H7 (cell line): ENCODE measurements around the gene LRRC74A. TPM values are rescaled to one million over a fixed set of nuclear protein-coding genes. Genes with fewer than 3 reads are reported as not detected.

Experiments
- DNase-seq: peaks from one replicate; pipeline ENCODE4 v3.0.0; 2012
- H3K27me3 ChIP-seq: 2 replicates; pipeline ENCODE4 v1.6.0; 2011; ENCODE audit warnings: mild to moderate bottlenecking, low read length; ENCODE audit not compliant: control insufficient read depth, insufficient read depth
- H3K36me3 ChIP-seq: replicated peaks from 2 replicates; pipeline ENCODE4 v1.5.1; 2011; ENCODE audit warnings: low read length; ENCODE audit not compliant: control insufficient read depth, insufficient read depth
- H3K4me3 ChIP-seq: 2 replicates; pipeline ENCODE4 v1.5.1; 2011; ENCODE audit warnings: low read depth, mild to moderate bottlenecking, control low read depth, low read length, moderate library complexity; ENCODE audit not compliant: insufficient read depth
- total RNA-seq: library from RNA; depleted of rRNA; stranded (reverse); fragments of >200 nt; shearing (Covaris generic); gene quantifications from 2 replicates; pipeline ENCODE4 v1.2.3, GENCODE V29; 2014

The LRRC74A gene
- total RNA-seq, 1 experiment from 2014 or later = not detected

DNA sequence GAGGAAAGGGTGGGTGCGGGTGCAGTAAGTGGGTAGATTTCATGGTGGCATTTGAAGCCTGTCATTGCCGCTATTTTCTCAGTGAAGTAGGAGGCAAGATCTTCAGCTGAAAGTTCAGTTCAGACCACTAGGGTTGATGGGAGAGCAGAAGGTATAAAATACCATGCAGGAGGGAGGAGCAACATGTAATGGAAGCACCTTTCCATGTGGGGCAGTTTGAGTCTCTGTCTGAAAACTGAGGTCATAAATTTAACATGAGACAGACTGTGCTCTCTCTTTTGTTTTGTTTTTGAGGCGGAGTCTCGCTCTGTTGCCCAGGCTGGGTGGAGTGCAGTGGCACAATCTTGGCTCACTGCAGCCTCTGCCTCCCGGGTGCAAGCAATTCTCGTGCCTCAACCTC, 22.7 kb downstream of the LRRC74A start:
- no peak overlapping the region for H3K4me3 ChIP-seq
- H3K27me3 ChIP-seq = no peaks in the 10 kb centered on the region
- H3K36me3 ChIP-seq = no peaks in the 10 kb centered on the region
- DNase-seq = peak; percentile 58

DNA sequence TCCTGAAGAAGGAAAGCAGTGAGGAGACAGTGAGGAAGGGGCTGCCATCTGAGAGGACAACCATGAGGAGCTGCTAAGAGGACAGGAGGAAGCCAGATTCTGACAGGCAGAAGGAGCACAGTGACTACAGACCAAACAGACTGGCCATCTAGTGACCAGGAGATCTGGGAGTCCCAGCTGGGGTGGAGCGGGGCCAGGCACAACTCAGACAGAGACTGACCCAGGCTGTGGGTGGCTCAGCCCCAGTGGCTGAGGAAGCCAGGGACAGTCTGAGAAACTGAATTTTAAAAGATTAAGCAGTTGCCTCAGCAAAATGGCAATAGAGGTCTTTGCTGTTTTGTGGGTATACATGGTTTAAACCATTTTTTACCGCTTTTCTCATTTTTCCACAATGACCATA, 28.9 kb downstream of the LRRC74A start:
- H3K4me3 ChIP-seq = no peak overlapping the region
- H3K36me3 ChIP-seq = no peaks in the 10 kb centered on the region
- H3K27me3 ChIP-seq = no peaks in the 10 kb centered on the region
- DNase-seq = no peak

DNA sequence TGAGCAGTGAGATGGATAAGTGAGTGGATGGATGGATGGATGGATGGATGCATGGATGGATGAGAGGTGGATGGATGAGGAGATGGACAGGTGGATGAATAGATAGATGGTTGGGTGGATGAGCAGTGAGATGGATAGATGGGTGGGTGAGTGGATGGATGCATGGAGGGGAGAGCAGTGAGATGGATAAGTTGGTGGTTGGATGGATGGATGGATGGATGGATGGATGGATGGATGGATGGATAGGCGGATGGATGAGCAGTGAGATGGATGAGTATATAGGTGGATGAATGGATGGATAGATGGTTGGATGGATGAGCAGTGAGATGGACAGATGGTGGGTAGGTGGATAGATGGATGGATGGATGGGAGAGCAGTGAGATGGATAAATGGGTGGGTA, 30.6 kb downstream of the LRRC74A start:
- Histone ChIP-seq H3K36me3 (no peaks in the 10 kb centered on the region), H3K4me3 (no peak overlapping the region), H3K27me3 (no peaks in the 10 kb centered on the region)
- DNase-seq = no peak

DNA sequence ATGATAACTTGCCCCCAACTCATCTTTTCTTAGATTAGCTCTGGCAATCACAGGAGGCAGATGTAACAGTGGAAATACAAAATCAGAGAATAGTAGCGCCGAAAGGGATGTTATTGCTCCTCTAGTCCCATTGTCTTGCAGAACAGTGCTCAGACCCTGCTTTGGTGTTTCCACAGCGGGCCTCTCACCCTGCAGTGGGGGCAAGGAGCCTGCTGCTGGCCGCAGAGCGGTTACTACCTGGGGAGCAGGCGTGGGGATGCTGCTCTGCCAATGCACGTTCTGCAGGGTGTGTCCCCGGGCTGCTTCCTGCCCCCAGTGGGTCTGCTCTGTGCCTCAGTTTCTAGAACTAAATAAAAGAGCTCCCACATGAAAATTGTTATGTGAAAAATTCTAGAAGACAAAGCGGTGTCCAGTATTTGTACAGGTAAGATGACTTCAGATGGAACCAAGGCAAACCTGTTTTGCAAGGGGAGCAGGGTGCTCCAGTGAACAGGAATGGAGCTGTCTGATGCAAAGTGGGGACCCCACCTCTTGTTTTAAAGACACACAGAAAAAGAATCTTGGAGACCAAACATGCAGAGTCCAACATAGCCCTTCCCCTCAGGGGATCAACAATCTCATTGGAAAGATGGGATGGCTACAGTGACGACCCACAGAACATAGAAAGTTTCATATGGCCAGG, 35.5 kb downstream of the LRRC74A start:
- 0 out of 2 replicates have a peak, but pooled peaks cover 2% of the 10 kb centered on the region for H3K27me3 ChIP-seq
- no peaks in the 10 kb centered on the region for H3K36me3 ChIP-seq
- H3K4me3 ChIP-seq = no peak overlapping the region

DNA sequence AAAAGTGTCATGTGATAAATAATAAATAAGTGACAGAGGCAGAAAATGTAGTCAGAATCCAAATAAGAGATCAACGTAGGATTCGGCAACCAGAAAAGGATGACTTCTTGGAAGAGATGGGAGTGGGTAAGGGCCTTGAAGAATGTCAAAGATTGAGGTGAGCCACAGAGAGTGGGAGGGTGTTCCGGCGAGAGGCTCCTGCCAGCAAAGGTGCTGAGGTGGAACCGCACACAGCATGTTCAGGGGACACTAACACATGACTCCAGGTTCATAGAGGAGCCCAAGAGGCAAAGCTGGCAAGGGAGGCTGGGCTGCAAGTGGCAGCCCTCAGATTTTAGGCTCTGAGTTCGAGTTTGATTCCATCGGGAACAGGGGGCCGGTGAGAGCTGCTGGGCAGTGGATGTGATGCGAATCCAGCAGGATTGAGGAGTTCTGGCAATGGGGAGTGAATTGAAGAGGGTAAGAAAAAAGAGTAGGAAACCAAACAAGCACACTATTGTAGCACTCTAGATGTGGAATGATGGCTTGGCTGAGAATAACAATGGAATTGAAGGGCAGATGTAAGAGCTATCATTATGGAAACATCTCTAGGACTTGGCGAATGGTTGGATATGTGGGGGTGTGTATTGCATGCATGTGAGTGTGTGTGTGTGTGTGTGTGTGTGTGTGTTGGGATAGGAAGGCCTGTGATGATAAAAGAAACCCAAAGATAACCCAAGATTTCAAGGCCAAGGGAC, 36.5 kb downstream of the LRRC74A start:
- DNase-seq = no peak
- no peaks in the 10 kb centered on the region for H3K36me3 ChIP-seq
- 0 out of 2 replicates have a peak, but pooled peaks cover 2% of the 10 kb centered on the region for H3K27me3 ChIP-seq
- H3K4me3 ChIP-seq = no peak overlapping the region

More for the DNA sequence above, 35.5 kb downstream of the LRRC74A start:
- peak; percentile 71 for DNase-seq

DNA sequence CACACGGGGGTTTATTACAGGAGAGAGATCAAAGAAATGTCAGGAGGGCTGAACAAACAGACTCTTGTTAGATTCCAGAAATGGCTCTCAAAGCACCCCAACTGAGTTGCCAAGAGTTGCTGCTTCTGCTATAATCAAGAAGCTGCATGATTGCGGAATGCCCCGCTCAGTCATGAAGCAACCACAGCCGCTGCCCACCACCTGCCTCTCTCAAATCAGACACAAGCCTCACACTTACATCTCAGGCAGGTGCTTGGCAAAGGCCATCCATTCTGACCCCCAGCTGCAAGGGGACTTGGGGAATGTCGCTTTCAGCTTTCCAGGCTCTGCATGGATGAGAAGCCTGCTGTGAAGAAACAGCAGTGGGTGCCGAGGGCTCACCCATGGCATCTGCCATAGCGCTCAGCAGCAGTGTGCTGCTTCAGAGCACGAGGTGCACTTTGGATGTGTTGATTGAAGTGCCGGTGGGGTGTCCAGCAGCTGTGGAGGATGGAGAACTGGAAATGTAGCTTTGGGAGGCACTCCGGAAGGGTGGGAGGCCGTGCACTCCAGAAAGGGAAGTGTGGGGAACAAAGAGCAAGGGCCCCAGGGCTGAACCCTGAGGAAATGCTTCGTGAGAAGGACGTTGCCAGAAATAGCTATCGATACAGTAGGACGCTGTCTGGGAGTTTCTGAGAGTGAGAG, 37.7 kb downstream of the LRRC74A start:
- peak; percentile 57 for DNase-seq
- H3K4me3 ChIP-seq = no peak overlapping the region
- no peaks in the 10 kb centered on the region for H3K36me3 ChIP-seq
- H3K27me3 ChIP-seq = 0 out of 2 replicates have a peak, but pooled peaks cover 2% of the 10 kb centered on the region

DNA sequence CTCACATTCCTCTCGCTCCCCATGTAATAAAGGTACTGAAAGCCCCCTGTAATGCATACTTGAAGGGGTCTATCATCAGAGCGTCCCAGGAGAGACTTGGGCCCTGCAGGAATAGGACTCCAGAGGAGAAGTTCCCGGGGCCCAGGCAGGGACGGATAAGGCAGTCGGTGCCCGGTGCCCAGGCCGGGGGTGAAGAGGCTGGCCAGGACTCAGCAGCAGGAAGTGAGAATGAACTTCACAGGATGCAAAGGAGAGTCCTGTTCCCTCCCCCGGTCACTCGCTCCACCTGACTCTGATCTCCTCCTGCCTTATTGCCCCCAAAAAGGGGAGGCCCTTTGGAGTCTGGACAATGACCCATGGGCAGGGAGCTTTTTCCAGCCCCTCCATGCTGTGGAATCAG, 40.2 kb downstream of the LRRC74A start:
- no peak overlapping the region for H3K4me3 ChIP-seq
- no peak for DNase-seq
- 0 out of 2 replicates have a peak, but pooled peaks cover 2% of the 10 kb centered on the region for H3K27me3 ChIP-seq
- no peaks in the 10 kb centered on the region for H3K36me3 ChIP-seq

DNA sequence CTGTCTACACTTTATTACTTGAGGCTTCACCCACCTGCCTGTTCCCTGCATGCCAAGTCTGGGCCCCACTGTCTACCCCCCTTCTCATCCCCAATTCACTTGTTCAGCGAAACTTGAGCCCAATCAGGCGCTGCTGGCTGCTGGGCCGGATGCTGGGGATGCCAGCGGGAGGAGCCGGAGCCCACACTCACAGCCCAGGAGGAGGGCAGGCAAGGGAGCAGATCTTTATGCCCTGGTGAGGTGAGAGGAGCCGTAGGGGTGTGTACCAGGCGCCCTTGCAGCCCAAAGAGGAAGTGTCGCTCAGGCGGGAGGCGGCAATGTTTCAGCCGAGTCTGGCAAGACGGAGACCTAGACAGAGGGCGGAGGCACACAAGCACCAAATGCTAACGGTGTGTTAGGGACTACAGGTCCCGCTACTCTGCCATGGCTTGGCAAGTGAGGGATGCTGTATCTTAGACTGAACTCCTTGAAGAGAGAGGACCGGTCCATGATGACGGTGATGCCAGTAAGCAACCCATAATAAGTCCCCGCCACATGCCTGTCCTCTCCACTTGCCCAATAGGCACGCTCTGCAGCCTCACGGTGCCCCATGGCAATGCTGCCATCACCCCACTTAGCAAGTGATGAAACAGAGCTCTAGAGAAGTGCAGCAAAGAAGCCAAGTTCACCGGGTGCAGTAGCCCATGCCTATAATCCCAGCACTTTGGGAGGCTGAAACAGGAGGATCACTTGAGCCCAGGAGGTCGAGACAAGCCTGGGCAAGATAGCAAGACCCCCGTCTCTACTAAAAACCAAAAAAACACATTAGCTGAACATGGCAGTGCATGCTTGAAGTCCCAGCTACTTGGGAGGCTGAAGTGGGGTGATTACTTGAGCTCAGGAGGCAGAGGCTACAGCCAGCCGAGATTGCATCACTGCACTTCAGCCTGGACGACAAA, 41.6 kb downstream of the LRRC74A start:
- peak; percentile 64 for DNase-seq
- H3K27me3 ChIP-seq = 0 out of 2 replicates have a peak, but pooled peaks cover 2% of the 10 kb centered on the region
- H3K4me3 ChIP-seq = no peak overlapping the region

DNA sequence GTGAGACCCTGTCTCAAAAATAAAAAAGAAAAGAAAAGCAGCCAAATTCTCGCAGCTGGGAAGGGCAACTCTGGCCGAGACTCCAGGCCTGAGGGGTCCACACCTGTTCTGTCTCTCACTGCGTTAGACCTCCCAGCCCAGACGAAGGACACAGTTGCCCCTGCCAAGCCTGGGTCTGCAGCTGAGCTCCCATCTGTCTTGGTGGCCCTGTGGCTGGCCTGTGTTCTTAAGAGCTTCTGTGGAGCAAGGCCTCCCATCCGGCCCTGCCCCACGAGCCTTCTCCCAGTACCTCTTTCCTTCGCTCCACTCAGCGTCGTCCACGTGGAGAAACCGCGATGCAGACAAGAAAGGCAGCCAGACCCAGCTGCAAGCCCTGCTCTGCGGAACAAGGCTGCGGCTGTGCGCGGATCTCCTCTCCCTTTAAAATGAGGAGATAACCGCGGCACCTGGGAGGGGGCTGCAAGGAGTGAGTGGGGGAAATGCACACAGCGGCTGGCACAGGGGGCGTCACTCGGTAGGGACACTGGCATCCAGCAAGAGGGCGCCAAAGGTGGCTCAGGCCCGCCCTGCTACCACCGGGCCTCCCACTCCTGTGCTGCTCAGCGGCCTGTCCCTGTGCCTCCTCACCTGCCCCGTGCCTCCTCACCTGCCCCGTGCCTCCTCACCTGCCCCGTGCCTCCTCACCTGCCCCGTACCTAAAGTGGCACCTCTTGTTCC, 42.4 kb downstream of the LRRC74A start:
- no peak overlapping the region for H3K4me3 ChIP-seq
- no peaks in the 10 kb centered on the region for H3K36me3 ChIP-seq
- no peaks in the 10 kb centered on the region for H3K27me3 ChIP-seq
- DNase-seq = peak; percentile 68

More for the DNA sequence above, 41.6 kb downstream of the LRRC74A start:
- no peaks in the 10 kb centered on the region for H3K36me3 ChIP-seq

DNA sequence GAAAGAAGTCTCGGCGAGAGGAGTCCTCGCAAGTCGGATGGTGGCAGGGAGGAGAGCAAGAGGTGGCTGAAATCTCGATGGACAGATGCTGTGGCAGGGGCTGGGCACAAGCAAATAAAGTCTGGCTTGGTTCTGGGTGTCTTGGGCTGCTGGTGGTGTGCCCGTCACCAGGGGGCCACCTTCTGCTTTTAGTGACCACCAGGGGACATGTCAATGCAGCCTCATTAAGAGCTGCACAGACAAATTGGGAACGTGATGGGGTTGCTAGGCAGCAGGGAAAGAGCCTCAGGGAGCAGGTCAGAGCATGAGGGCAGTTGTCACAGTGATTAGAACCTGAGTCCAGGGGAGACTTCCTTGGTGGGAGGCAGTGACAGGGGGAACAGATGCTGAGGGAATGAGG, 44.0 kb downstream of the LRRC74A start:
- no peaks in the 10 kb centered on the region for H3K27me3 ChIP-seq
- peak; percentile 62 for DNase-seq
- H3K36me3 ChIP-seq = no peaks in the 10 kb centered on the region

DNA sequence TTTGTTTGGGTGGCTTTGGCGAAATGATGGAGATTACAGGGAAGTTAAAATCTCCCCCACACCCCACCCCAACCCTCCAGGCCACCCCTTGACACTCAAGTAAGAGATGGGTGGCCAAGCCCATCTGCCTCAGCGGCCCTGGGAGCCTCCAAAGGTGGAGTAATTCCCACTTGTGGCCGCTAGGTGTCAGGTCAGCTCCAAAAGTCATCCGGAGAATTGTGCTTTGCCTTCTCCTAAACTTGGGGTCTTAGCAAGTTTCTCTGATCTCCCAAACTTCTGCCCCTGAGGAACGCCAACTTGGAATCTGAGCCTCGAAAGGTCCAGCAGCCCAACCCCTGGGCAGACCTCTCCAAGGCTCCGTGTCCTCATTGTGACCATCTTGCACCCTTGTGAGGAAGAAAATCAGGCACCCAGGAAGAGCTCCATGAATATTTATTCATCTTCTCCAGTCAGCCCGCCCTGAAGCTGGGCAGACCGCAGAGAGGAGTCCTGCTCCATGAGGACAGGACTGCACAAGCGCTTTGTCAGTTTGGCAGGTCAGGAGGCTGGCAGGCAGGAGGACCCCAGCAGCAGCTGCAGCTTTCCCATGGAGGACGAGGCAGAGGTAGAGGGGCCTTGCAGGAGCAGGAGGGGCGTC, 46.7 kb downstream of the LRRC74A start:
- Histone ChIP-seq H3K27me3 (no peaks in the 10 kb centered on the region), H3K4me3 (no peak overlapping the region), H3K36me3 (no peaks in the 10 kb centered on the region)
- DNase-seq = peak; percentile 89

More for the DNA sequence above, 44.0 kb downstream of the LRRC74A start:
- H3K4me3 ChIP-seq = no peak overlapping the region

DNA sequence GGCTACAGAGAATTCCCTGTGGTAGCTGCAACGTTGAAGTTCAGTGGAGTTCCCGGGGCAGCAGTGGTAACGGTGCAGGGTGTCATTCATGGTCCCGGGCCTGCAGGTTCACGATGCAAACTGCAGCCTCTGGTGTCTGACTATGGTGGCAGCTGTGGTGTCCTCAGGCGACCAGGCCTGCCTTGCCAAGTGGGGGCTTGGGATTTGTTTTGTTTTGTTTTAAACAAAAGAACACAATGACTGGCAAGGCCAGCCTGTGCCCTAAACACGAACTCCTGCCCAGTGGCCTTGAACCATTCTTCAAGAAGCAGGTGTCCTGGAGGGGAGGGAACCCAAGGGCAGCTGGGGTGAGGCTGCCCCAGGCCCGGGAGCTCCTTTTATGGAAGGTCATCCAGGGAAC, 48.5 kb downstream of the LRRC74A start:
- H3K27me3 ChIP-seq = no peaks in the 10 kb centered on the region
- H3K36me3 ChIP-seq = no peaks in the 10 kb centered on the region
- no peak overlapping the region for H3K4me3 ChIP-seq
- no peak for DNase-seq

DNA sequence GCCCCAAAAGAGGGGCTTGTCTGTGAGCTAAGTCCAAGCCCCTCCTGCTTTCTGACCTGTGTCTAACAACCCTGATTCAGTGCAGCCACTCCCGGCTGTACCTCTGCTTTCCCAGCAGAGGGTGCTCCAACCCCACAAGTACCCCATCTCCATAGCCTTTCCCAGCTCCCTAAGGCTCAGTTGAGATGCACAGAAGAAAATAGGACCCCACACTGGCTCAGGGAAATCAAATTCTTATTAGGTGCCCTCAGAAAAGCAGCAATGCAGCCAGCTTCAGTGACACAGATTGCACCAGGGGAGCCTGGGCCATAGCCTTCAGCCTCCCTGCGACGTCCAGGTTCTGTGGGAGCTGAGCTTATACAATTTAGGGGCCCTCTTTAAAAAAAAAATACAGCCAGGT, 49.9 kb downstream of the LRRC74A start:
- DNase-seq = peak; percentile 92
- H3K27me3 ChIP-seq = no peaks in the 10 kb centered on the region
- no peak overlapping the region for H3K4me3 ChIP-seq
- no peaks in the 10 kb centered on the region for H3K36me3 ChIP-seq
